Measurements from ENCODE around the gene PIR. TPM values are rescaled to one million over a fixed set of nuclear protein-coding genes. Genes with fewer than 3 reads are reported as not detected.

The PIR gene
- polyA plus RNA-seq, 1 donor from 2014 or later = 0.81 TPM

DNA sequence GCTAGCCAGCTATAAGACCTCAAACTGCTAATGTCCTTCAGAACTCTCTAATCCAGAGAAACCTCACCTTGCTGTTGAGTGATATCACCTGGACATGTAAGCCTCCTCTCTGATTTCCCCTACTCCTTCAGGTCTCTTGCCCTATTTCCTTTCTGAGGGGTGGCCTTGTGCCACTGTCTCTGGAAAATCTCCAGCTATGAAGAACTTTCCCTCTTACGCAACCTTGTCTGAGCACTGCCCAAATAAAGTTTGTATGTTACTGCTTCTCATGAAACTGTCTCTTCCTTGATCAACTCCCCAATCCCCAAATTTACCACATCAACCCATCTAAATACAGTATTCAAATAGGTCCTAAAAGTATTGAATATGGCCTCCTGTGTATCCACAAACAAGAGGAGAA lies 55.4 kb downstream of the PIR start:
- Histone ChIP-seq H4K20me1 (ENCODE audit: insufficient read depth) (no peaks in the 10 kb centered on the region), H3K9me3 (ENCODE audit: low read length) (no peaks in the 10 kb centered on the region), H3K4me2 (ENCODE audit: low read length) (no peak overlapping the region), H3F3A (ENCODE audit: insufficient read depth, low read length, poor library complexity, severe bottlenecking) (no peaks in the 10 kb centered on the region), H3K27ac (ENCODE audit: low read length) (no peak overlapping the region), H3K9ac (ENCODE audit: low read length) (no peak overlapping the region), H3K36me3 (ENCODE audit: insufficient read depth, low read length) (no peaks in the 10 kb centered on the region), H3K4me3 (ENCODE audit: low read length) (no peak overlapping the region), H3K79me2 (replicated peaks; ENCODE audit: insufficient read depth, low read length) (no peaks in the 10 kb centered on the region), H3K9me2 (ENCODE audit: insufficient read depth, low read length) (no peaks in the 10 kb centered on the region), H2AFZ (ENCODE audit: low read depth, low read length) (no peak overlapping the region), H3K27me3 (ENCODE audit: insufficient read depth, low read depth, low read length) (no peaks in the 10 kb centered on the region)
- TF ChIP-seq EZH2 (IDR thresholded peaks at IDR 0.05; ENCODE audit: borderline replicate concordance, insufficient read depth, low read length, poor library complexity, severe bottlenecking) (no peak), EP300 (conservative IDR thresholded peaks at IDR 0.05; ENCODE audit: poor library complexity, severe bottlenecking) (no peak), TAF1 (IDR thresholded peaks at IDR 0.05; ENCODE audit: low read depth) (no peak), POLR2AphosphoS5 (IDR thresholded peaks at IDR 0.05) (no peak), RAD21 (conservative IDR thresholded peaks at IDR 0.05) (no peak), SMC3 (conservative IDR thresholded peaks at IDR 0.05; ENCODE audit: poor library complexity) (no peak), MXI1 (conservative IDR thresholded peaks at IDR 0.05; ENCODE audit: poor library complexity, severe bottlenecking) (no peak)
- TF ChIP-seq, protein P1, sequence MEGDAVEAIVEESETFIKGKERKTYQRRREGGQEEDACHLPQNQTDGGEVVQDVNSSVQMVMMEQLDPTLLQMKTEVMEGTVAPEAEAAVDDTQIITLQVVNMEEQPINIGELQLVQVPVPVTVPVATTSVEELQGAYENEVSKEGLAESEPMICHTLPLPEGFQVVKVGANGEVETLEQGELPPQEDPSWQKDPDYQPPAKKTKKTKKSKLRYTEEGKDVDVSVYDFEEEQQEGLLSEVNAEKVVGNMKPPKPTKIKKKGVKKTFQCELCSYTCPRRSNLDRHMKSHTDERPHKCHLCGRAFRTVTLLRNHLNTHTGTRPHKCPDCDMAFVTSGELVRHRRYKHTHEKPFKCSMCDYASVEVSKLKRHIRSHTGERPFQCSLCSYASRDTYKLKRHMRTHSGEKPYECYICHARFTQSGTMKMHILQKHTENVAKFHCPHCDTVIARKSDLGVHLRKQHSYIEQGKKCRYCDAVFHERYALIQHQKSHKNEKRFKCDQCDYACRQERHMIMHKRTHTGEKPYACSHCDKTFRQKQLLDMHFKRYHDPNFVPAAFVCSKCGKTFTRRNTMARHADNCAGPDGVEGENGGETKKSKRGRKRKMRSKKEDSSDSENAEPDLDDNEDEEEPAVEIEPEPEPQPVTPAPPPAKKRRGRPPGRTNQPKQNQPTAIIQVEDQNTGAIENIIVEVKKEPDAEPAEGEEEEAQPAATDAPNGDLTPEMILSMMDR (IDR thresholded peaks at IDR 0.05; ENCODE audit: poor library complexity, severe bottlenecking) = no peak
- TF ChIP-seq, protein P2, sequence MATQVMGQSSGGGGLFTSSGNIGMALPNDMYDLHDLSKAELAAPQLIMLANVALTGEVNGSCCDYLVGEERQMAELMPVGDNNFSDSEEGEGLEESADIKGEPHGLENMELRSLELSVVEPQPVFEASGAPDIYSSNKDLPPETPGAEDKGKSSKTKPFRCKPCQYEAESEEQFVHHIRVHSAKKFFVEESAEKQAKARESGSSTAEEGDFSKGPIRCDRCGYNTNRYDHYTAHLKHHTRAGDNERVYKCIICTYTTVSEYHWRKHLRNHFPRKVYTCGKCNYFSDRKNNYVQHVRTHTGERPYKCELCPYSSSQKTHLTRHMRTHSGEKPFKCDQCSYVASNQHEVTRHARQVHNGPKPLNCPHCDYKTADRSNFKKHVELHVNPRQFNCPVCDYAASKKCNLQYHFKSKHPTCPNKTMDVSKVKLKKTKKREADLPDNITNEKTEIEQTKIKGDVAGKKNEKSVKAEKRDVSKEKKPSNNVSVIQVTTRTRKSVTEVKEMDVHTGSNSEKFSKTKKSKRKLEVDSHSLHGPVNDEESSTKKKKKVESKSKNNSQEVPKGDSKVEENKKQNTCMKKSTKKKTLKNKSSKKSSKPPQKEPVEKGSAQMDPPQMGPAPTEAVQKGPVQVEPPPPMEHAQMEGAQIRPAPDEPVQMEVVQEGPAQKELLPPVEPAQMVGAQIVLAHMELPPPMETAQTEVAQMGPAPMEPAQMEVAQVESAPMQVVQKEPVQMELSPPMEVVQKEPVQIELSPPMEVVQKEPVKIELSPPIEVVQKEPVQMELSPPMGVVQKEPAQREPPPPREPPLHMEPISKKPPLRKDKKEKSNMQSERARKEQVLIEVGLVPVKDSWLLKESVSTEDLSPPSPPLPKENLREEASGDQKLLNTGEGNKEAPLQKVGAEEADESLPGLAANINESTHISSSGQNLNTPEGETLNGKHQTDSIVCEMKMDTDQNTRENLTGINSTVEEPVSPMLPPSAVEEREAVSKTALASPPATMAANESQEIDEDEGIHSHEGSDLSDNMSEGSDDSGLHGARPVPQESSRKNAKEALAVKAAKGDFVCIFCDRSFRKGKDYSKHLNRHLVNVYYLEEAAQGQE (IDR thresholded peaks at IDR 0.05; ENCODE audit: borderline replicate concordance) = no peak

DNA sequence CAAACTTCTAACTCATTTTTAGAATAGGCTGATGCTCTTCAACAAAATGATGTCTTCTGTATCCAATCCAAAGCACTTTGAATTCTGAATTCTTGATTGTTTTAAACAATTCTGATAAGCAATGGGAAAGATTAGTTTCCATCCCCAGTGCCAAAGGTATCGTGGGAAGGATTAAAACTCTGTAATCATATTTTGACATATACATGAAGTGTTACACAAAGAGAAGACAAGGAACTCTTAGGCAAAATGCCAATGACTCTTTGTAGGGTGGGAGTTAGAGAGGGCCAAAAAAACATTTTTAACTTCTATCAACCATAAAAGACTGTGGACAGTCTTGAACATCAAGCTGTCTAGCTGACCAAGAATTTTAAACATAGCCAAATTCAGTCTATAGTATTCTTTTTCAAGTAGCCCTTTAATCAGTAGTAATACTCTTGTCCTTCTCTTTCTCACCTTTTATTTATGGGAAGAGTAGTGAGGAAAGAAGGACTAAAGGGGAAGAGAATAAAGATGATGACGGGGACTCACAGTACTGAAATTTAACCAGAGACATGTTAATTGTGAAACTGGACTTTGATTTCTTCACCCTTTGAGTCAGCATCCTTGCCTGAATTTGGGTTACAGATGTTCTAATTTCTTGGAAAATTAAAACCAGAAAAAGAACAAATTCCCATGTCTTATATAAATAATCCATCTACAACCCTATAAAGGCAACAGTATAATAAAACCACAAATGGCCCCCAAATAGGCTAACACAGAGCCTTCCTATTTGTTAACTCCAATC lies 57.1 kb downstream of the PIR start:
- Histone ChIP-seq H2AFZ (ENCODE audit: low read depth, low read length) (no peak overlapping the region), H3K36me3 (ENCODE audit: insufficient read depth, low read length) (no peaks in the 10 kb centered on the region), H3K9ac (ENCODE audit: low read length) (no peak overlapping the region), H3K4me2 (ENCODE audit: low read length) (no peak overlapping the region), H3F3A (ENCODE audit: insufficient read depth, low read length, poor library complexity, severe bottlenecking) (no peaks in the 10 kb centered on the region), H3K27me3 (ENCODE audit: insufficient read depth, low read depth, low read length) (no peaks in the 10 kb centered on the region), H4K20me1 (ENCODE audit: insufficient read depth) (no peaks in the 10 kb centered on the region), H3K4me3 (ENCODE audit: low read length) (no peak overlapping the region), H3K9me3 (ENCODE audit: low read length) (no peaks in the 10 kb centered on the region), H3K27ac (ENCODE audit: low read length) (no peak overlapping the region), H3K9me2 (ENCODE audit: insufficient read depth, low read length) (no peaks in the 10 kb centered on the region), H3K79me2 (replicated peaks; ENCODE audit: insufficient read depth, low read length) (no peaks in the 10 kb centered on the region)
- no peak for TF ChIP-seq EP300 (conservative IDR thresholded peaks at IDR 0.05; ENCODE audit: poor library complexity, severe bottlenecking)
- no peak for TF ChIP-seq SMC3 (conservative IDR thresholded peaks at IDR 0.05; ENCODE audit: poor library complexity)
- TF ChIP-seq, protein P1 (IDR thresholded peaks at IDR 0.05; ENCODE audit: poor library complexity, severe bottlenecking) = no peak
- TF ChIP-seq TAF1 (IDR thresholded peaks at IDR 0.05; ENCODE audit: low read depth) = no peak
- TF ChIP-seq, protein P2 (IDR thresholded peaks at IDR 0.05; ENCODE audit: borderline replicate concordance) = no peak
- no peak for TF ChIP-seq POLR2AphosphoS5 (IDR thresholded peaks at IDR 0.05)
- no peak for TF ChIP-seq RAD21 (conservative IDR thresholded peaks at IDR 0.05)
- no peak for TF ChIP-seq EZH2 (IDR thresholded peaks at IDR 0.05; ENCODE audit: borderline replicate concordance, insufficient read depth, low read length, poor library complexity, severe bottlenecking)
- no peak for TF ChIP-seq MXI1 (conservative IDR thresholded peaks at IDR 0.05; ENCODE audit: poor library complexity, severe bottlenecking)

Measured in neural cell (in vitro differentiated cells).